ENCODE measurements around the gene PLXDC1. TPM values are rescaled to one million over a fixed set of nuclear protein-coding genes. Genes with fewer than 3 reads are reported as not detected.
A peak's percentile ranks its signal among the peaks of the same experiment; 100 is the strongest.

The PLXDC1 gene
- total RNA-seq, 1 experiment from 2014 or later, result 2.0 TPM

GRCh38 chr17:39187152-39187830 lies 35.9 kb upstream of the PLXDC1 start:
- Histone ChIP-seq H2AFZ (ENCODE audit: low read length) (no peak overlapping the region), H3K4me2 (ENCODE audit: insufficient read depth, insufficient read length, low read length) (no peak overlapping the region), H2BK5ac (ENCODE audit: insufficient read length, low read length) (no peak overlapping the region), H3K9me3 (ENCODE audit: control insufficient read depth, low read depth, low read length) (no peaks in the 10 kb centered on the region), H2BK120ac (ENCODE audit: low read depth, low read length, poor library complexity, severe bottlenecking) (no peak overlapping the region), H4K20me1 (ENCODE audit: control insufficient read depth, insufficient read depth, insufficient read length) (no peaks in the 10 kb centered on the region), H3K23me2 (ENCODE audit: insufficient read length, low read depth, low read length, poor library complexity, severe bottlenecking) (no peaks in the 10 kb centered on the region), H3K27ac (ENCODE audit: insufficient read length, low read depth, low read length) (no peak overlapping the region), H3K79me2 (ENCODE audit: insufficient read depth, low read length) (no peaks in the 10 kb centered on the region), H3K56ac (ENCODE audit: insufficient read length, low read depth, low read length) (no peak overlapping the region), H2BK12ac (ENCODE audit: insufficient read length, low read depth, low read length) (no peak overlapping the region), H3T11ph (ENCODE audit: low read length) (no peak overlapping the region), H3K27me3 (ENCODE audit: insufficient read depth, low read length) (peaks cover 2% of the 10 kb centered on the region; the same call in 1 of the 2 replicates), H3K23ac (ENCODE audit: insufficient read length, low read depth, low read length) (no peak overlapping the region), H2BK15ac (ENCODE audit: low read depth, low read length) (no peak overlapping the region), H3K4me1 (ENCODE audit: insufficient read depth, low read length) (no peaks in the 10 kb centered on the region), H2BK20ac (ENCODE audit: low read depth, low read length, poor library complexity, severe bottlenecking) (no peak overlapping the region), H3K79me1 (ENCODE audit: insufficient read depth, low read depth, low read length, poor library complexity, severe bottlenecking) (no peaks in the 10 kb centered on the region), H4K91ac (ENCODE audit: insufficient read length, low read depth, low read length) (no peak overlapping the region), H3K4ac (ENCODE audit: low read depth, low read length) (no peak overlapping the region), H3K9ac (ENCODE audit: extremely low read depth, insufficient read length, low read length) (no peak overlapping the region), H3K14ac (ENCODE audit: insufficient read depth, low read length) (no peak overlapping the region), H4K5ac (ENCODE audit: insufficient read length, low read depth, low read length) (no peak overlapping the region), H3K18ac (ENCODE audit: insufficient read length, low read depth, low read length) (no peak overlapping the region), H4K8ac (replicated peaks; ENCODE audit: insufficient read length, low read depth, low read length) (no peak overlapping the region), H2AK5ac (ENCODE audit: insufficient read length, low read length) (no peak overlapping the region)
- H3K4me3 Mint-ChIP-seq, result no peak overlapping the region
- H3K27ac Mint-ChIP-seq, result peak overlapping the region in 1 of 3 experiments; percentile 76; a peak in 2 of 7 replicates
- H3K4me1 Mint-ChIP-seq, result no peaks in the 10 kb centered on the region
- H3K9me3 Mint-ChIP-seq, result no peaks in the 10 kb centered on the region
- H3K27me3 Mint-ChIP-seq (ENCODE audit: low read depth), result no peaks in the 10 kb centered on the region
- TF ChIP-seq, protein P1, sequence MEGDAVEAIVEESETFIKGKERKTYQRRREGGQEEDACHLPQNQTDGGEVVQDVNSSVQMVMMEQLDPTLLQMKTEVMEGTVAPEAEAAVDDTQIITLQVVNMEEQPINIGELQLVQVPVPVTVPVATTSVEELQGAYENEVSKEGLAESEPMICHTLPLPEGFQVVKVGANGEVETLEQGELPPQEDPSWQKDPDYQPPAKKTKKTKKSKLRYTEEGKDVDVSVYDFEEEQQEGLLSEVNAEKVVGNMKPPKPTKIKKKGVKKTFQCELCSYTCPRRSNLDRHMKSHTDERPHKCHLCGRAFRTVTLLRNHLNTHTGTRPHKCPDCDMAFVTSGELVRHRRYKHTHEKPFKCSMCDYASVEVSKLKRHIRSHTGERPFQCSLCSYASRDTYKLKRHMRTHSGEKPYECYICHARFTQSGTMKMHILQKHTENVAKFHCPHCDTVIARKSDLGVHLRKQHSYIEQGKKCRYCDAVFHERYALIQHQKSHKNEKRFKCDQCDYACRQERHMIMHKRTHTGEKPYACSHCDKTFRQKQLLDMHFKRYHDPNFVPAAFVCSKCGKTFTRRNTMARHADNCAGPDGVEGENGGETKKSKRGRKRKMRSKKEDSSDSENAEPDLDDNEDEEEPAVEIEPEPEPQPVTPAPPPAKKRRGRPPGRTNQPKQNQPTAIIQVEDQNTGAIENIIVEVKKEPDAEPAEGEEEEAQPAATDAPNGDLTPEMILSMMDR (conservative IDR thresholded peaks at IDR 0.05), result no peak
- H3K36me3 Mint-ChIP-seq (ENCODE audit: insufficient read depth in 1 of 3, low read depth in 3 of 3), result peaks cover 22 to 64% (median 51%) of the 10 kb centered on the region in 3 experiments; a peak in 6 of 7 replicates
- no CpG with 5 or more reads among the region's 9 CpGs for WGBS (ENCODE audit: extremely low coverage, insufficient read length, low lambda C conversion rate)
- no peak for DNase-seq
